Measurements from ENCODE around the gene ANKRD45.

GRCh38 chr1:173648880-173649605 is 20.6 kb downstream of the ANKRD45 start:
- no peak for TF ChIP-seq CTCF (IDR thresholded peaks at IDR 0.05)
- TF ChIP-seq ZFX (IDR thresholded peaks at IDR 0.05; ENCODE audit: borderline replicate concordance), result no peak
